GM23338 (cell line): ENCODE data around the gene CHRM4.

ENCODE experiments used
- EZH2phosphoT487 ChIP-seq: fragments of 200-600 bp; sonication (generic); IDR thresholded peaks from one replicate; pipeline ENCODE4 v1.8.1; 2018; ENCODE audit warnings: antibody characterized with exemption; ENCODE audit not compliant: unreplicated experiment
- TF ChIP-seq, protein P1 (sequence below), 2 experiments: fragments of 200-600 bp in 1 of 2; sonication (generic) in 1 of 2; conservative IDR thresholded peaks; 2 replicates each; pipeline versions ENCODE4 v1.5.1 to v1.6.1; 2016 to 2017; ENCODE audit warnings: antibody characterized with exemption in 2 of 2, low read depth in 2 of 2, mild to moderate bottlenecking in 2 of 2, moderate library complexity in 1 of 2

DNA sequence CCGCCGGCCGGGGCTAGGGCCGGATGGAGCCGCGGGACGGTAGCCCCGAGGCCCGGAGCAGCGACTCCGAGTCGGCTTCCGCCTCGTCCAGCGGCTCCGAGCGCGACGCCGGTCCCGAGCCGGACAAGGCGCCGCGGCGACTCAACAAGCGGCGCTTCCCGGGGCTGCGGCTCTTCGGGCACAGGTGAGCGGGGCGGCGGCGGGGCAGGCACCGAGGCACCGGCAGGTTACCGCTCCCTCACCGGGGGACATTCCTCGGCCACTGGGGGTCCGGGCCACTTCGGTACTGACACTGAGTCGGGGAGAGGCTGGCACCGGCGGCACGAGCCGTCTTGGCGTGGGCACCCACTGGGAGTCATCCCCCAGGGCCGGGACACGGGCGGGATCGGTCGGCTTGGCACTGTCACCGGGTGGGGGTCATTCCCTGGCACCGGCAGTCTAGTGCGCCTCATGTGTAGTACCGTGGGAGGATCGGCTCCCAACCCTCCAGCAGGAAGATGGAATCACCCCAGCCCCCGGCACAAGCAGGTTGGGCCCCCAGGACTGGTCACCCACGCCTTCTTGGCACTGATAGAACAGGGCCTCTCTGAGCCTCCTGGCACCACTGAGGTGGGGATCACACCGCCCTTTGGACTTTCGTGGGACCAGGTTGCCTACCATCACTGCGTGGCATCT is 43.8 kb downstream of the CHRM4 start:
- TF ChIP-seq, protein P1, sequence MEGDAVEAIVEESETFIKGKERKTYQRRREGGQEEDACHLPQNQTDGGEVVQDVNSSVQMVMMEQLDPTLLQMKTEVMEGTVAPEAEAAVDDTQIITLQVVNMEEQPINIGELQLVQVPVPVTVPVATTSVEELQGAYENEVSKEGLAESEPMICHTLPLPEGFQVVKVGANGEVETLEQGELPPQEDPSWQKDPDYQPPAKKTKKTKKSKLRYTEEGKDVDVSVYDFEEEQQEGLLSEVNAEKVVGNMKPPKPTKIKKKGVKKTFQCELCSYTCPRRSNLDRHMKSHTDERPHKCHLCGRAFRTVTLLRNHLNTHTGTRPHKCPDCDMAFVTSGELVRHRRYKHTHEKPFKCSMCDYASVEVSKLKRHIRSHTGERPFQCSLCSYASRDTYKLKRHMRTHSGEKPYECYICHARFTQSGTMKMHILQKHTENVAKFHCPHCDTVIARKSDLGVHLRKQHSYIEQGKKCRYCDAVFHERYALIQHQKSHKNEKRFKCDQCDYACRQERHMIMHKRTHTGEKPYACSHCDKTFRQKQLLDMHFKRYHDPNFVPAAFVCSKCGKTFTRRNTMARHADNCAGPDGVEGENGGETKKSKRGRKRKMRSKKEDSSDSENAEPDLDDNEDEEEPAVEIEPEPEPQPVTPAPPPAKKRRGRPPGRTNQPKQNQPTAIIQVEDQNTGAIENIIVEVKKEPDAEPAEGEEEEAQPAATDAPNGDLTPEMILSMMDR (conservative IDR thresholded peaks at IDR 0.05; ENCODE audit: low read depth in 2 of 2) = no peak
- TF ChIP-seq EZH2phosphoT487 = no peak
